ENCODE results near the gene ADIPOR2. TPM values are rescaled to one million over a fixed set of nuclear protein-coding genes. Genes with fewer than 3 reads are reported as not detected.
A peak's percentile ranks its signal among the peaks of the same experiment; 100 is the strongest.
"Not testable (repeated sequence)": the region's sequence is repeated elsewhere in the genome, so short reads cannot be mapped to it uniquely, and the experiment has no call there.

ADIPOR2 gene
- total RNA-seq, 2 experiments from 2014 or later, result 24.7 to 51.1 TPM

- Histone ChIP-seq H3K36me3 (ENCODE audit: insufficient read depth, low read length) (peaks cover 48% of the 10 kb centered on the region), H3K79me2 (ENCODE audit: insufficient read depth, low read depth, low read length) (peaks cover 57% of the 10 kb centered on the region), H3K9me3 (ENCODE audit: low read length) (peaks cover 35% of the 10 kb centered on the region)
- intact Hi-C loops (cut with micrococcal nuclease; ENCODE audit: unreplicated experiment); H3K4me1 ChIP-seq (ENCODE audit: insufficient read depth, low read length, poor library complexity, severe bottlenecking); H3K4me2 ChIP-seq (ENCODE audit: low read length); POLR2A ChIA-PET; H3K9me2 ChIP-seq (ENCODE audit: insufficient read depth, low read length); H2AFZ ChIP-seq (ENCODE audit: low read length); CTCF ChIA-PET (ENCODE audit: unreplicated experiment); H3K27ac ChIP-seq (ENCODE audit: low read depth, low read length, poor library complexity, severe bottlenecking); H3K4me3 ChIP-seq (ENCODE audit: low read depth, low read length, poor library complexity, severe bottlenecking); H4K20me1 ChIP-seq (ENCODE audit: insufficient read depth, low read length); BruUV-seq (replicated peaks); DNase-seq (ENCODE audit: low spot score): not testable (repeated sequence)
These were observed 22.0 kb downstream of the ADIPOR2 start for GRCh38 chr12:1712852-1713251.

GRCh38 chr12:1713783-1714348 lies 23.0 kb downstream of the ADIPOR2 start:
- CTCF ChIA-PET (ENCODE audit: unreplicated experiment); intact Hi-C loops (cut with micrococcal nuclease; ENCODE audit: unreplicated experiment); BruUV-seq (replicated peaks); H3K4me3 ChIP-seq (ENCODE audit: low read depth, low read length, poor library complexity, severe bottlenecking); H3K9me2 ChIP-seq (ENCODE audit: insufficient read depth, low read length); H3K4me1 ChIP-seq (ENCODE audit: insufficient read depth, low read length, poor library complexity, severe bottlenecking); H3K4me2 ChIP-seq (ENCODE audit: low read length); H4K20me1 ChIP-seq (ENCODE audit: insufficient read depth, low read length); H2AFZ ChIP-seq (ENCODE audit: low read length); H3K27ac ChIP-seq (ENCODE audit: low read depth, low read length, poor library complexity, severe bottlenecking); DNase-seq (ENCODE audit: low spot score): not testable (repeated sequence)
- POLR2A ChIA-PET, result interaction anchor here (0.8 kb wide), 1 partner anchor 43 kb away, joined by 5 read pairs; no protein-coding TSS in a partner anchor
- peaks cover 43% of the 10 kb centered on the region for H3K36me3 ChIP-seq (ENCODE audit: insufficient read depth, low read length)
- peaks cover 29% of the 10 kb centered on the region for H3K9me3 ChIP-seq (ENCODE audit: low read length)
- H3K79me2 ChIP-seq (ENCODE audit: insufficient read depth, low read depth, low read length), result peaks cover 57% of the 10 kb centered on the region

GRCh38 chr12:1715459-1715858 lies 24.6 kb downstream of the ADIPOR2 start:
- POLR2A ChIA-PET; CTCF ChIA-PET (ENCODE audit: unreplicated experiment); H3K27ac ChIP-seq (ENCODE audit: low read depth, low read length, poor library complexity, severe bottlenecking); BruUV-seq (replicated peaks); H3K4me1 ChIP-seq (ENCODE audit: insufficient read depth, low read length, poor library complexity, severe bottlenecking); H3K9me2 ChIP-seq (ENCODE audit: insufficient read depth, low read length); H3K4me3 ChIP-seq (ENCODE audit: low read depth, low read length, poor library complexity, severe bottlenecking); H3K4me2 ChIP-seq (ENCODE audit: low read length); H2AFZ ChIP-seq (ENCODE audit: low read length); H4K20me1 ChIP-seq (ENCODE audit: insufficient read depth, low read length); intact Hi-C loops (cut with micrococcal nuclease; ENCODE audit: unreplicated experiment): not testable (repeated sequence)
- H3K79me2 ChIP-seq (ENCODE audit: insufficient read depth, low read depth, low read length), result peaks cover 48% of the 10 kb centered on the region
- peaks cover 23% of the 10 kb centered on the region for H3K9me3 ChIP-seq (ENCODE audit: low read length)
- peak; percentile 38 for DNase-seq (ENCODE audit: low spot score)
- peaks cover 40% of the 10 kb centered on the region for H3K36me3 ChIP-seq (ENCODE audit: insufficient read depth, low read length)

GRCh38 chr12:1716215-1716862 lies 25.5 kb downstream of the ADIPOR2 start:
- Histone ChIP-seq H3K4me3 (ENCODE audit: low read depth, low read length, poor library complexity, severe bottlenecking) (no peak overlapping the region), H3K4me2 (ENCODE audit: low read length) (peak overlapping the region; percentile 17; the same call in 1 of the 2 replicates), H3K9me3 (ENCODE audit: low read length) (peaks cover 23% of the 10 kb centered on the region), H3K9me2 (ENCODE audit: insufficient read depth, low read length) (no peaks in the 10 kb centered on the region), H2AFZ (ENCODE audit: low read length) (no peak overlapping the region), H3K36me3 (ENCODE audit: insufficient read depth, low read length) (peaks cover 40% of the 10 kb centered on the region), H3K4me1 (ENCODE audit: insufficient read depth, low read length, poor library complexity, severe bottlenecking) (peaks cover 7% of the 10 kb centered on the region), H3K27ac (ENCODE audit: low read depth, low read length, poor library complexity, severe bottlenecking) (no peak overlapping the region), H3K79me2 (ENCODE audit: insufficient read depth, low read depth, low read length) (peaks cover 48% of the 10 kb centered on the region), H4K20me1 (ENCODE audit: insufficient read depth, low read length) (peaks cover 6% of the 10 kb centered on the region; the same call in 1 of the 2 replicates)
- BruUV-seq (replicated peaks), result no TSS peak
- intact Hi-C loops (cut with micrococcal nuclease; ENCODE audit: unreplicated experiment), result no loop called here
- no peak for DNase-seq (ENCODE audit: low spot score)
- ChIA-PET CTCF (ENCODE audit: unreplicated experiment) (no interaction called here), POLR2A (interaction anchor here (1.5 kb wide), 1 partner anchor 19 kb away, joined by 3 read pairs; no protein-coding TSS in a partner anchor)
- TF ChIP-seq EZH2phosphoT487 (IDR thresholded peaks at IDR 0.05; ENCODE audit: borderline replicate concordance, low read depth, low read length), result no peak
- no peak for TF ChIP-seq CTCF (conservative IDR thresholded peaks at IDR 0.05; ENCODE audit: low read length)
